DMS114 treated with DMSO at 0.1 percent for 48 hours (cell line): ENCODE measurements around the gene EZR.

Experiments used
- DNase-seq: peaks from one replicate; lab custom pipeline; 2025; ENCODE audit not compliant: unreplicated experiment; lab: John Stamatoyannopoulos, UW

The EZR gene

DNA sequence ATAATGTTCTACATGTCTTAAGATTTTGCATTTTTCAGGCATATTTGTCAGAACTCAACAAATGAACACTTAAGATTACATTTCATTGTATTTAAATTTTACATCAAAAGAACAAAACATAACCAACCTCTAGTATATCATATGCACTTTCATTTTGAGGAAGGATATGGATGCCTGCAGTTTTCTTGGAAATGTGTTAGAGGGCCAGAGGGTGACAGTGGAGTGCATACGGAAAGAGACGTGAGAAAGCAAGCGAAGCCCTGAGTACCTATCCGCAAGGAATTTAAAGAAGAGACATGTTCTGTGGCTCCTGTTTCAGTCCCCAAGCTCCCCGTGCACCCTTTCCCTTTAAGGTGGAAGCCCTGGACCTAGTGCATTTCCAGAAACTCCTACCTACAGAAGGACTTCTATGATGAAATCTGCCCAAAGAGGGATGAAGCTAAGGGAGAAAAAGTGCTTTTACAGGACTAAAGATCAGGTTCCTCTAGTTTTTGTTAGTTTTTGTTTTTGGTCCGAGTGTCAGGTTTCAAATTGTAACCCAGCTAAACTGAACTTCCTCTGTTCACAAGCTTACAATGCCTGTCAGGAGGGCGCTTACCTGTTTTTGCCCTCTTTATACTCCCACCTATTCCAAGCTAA is 38.8 kb downstream of the EZR start:
- no peak for DNase-seq

DNA sequence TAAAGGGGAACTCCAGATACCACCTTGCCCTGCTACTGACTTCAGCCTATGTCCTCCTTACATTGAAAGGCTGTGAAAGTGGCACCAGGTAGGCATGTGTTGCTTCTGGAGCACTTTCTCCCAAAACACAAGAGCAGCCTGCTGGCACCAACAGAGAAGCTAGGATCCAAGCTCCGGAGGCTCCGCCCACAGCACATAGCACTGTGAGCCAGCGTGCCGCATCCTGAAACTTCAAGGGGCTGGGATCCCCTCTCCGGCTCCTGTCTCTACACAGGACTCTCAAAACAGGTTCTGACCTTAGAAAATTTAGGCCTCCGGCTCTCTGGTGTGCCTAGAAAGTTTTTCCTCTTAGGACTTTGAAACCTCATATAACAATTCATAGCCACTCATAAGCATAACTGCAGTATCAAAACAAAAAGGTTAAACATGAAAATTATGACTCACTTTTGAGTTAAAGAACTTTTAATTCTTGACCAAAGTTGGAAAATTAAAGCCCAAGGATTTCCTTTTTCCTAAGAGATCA is 41.1 kb downstream of the EZR start:
- DNase-seq = no peak

DNA sequence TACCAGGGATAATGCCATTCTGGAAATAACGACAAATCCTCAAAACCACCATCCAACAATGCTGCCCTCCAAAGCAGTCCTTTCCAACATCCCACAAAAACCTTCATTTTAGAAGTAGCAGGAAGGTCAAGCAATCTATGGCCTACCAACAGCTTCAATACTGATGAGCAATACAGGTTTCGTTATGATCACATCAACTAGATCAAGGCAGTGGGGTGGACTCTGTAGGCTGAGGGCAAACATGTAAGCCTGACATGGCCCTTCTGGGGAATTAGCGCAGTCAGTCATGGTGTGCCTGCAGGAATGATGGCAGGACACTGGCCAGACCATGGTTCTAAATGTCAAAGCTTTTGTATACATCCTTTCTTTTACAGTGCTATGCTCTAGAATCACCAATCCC is 41.7 kb downstream of the EZR start:
- no peak for DNase-seq

DNA sequence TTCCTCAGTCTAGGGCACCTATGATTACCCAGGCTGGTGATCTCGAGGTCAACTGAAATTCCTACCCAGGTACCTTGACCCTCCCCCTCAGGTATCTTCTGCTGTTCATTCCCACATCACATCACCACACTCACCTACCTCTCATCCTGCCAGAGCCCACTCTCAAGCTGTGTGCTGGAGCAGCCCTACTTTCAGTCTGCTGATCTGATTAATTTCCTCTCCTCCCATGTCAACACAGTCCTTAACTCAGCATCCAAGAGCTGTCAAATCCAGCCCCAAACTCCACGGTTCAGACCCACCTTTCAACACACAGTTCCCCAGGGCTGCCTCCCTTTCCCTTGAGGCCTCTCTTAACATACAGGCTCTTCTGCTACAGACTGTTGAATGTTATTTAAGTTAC is 42.4 kb downstream of the EZR start:
- DNase-seq = no peak

DNA sequence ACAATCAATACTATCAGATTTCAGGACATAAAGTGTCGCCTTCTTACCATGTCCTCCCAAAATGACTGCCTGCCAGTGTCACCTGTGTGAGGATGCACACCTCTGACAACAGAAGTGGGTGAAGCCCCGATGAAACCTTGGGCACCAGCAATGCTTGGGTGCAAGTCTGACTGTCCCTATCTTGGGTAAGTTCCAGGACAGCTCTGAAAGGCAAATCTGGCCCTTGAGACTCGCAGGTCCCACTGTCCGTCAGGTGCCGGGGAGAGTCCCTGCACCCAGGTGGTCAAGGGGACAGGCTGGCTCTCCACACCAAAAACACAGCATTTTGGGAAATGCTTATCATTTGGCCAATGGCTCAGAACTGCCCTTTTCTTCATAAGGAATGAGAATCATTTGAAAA is 43.3 kb downstream of the EZR start:
- DNase-seq = no peak

DNA sequence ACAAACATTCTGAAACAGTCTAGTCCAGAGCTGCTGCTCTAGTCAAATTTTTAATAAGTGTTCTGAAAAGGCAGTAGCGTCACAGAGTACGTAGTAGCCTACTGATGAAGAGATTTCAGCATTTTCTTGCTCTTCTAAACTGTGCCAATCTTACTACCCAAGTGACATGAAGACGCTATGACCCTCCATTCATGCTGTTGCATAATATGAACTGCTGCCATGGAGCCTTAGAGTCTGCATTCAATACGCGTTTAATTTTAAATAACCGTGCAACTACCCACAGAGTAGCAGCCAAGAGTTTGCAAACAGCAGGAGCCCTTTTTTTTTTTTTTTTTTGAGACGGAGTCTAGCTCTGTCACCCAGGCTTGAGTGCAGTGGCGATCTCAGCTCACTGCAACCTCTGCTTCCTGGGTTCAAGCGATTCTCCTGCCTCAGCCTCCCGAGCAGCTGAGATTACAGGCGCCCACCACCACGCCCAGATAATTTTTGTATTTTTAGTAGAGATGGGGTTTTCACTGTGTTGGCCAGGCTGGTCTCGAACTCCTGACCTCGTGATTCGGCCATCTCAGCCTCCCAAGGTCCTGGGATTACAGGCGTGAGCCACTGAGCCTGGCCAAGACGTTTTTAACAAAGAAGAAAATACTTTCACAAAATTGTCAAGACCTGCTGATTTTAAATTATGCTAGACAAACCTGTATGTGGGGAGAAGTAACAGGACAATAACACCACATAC is 44.3 kb downstream of the EZR start:
- no peak for DNase-seq

DNA sequence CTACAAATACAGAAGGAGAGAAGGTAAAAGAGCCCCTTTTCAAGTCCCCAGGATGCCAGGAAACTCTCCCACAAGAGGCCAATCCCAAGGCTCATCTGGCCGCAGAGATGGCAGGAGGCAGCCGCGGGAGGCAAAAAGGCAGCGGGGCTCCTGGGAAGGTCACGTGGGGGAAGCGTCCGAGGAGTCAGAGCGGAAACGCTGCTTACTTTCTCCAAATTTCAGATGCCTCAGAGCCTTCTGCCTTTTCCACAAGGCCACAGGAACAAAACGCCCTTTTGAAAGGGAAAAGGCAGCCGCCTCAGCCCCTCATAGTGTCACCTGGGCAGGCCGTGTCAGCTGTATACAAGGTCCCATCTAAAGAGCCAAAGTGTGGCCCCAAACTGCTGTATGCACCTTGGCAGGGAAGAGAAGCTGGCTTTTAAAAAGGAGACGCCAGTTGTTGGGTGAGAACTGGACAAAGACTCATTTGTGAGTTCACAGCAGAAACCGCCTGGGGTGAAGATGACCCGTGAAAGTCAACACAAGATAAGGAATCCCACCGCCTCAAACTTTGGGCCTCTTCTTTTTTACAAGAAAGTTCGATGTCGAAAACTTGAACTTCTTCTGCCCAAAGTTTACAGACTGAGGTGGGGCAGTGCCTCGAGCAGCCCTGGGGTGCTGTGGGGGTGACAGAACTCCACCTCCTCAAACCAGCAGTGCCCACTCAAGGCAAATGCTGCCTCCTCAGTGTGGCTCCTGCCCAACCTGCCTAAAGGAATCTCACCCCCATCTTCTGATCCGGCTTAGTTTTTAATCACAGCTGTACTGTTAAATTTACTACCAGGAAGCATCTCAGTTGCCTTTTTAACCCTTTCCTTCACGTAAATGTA is 45.4 kb downstream of the EZR start:
- DNase-seq = no peak

DNA sequence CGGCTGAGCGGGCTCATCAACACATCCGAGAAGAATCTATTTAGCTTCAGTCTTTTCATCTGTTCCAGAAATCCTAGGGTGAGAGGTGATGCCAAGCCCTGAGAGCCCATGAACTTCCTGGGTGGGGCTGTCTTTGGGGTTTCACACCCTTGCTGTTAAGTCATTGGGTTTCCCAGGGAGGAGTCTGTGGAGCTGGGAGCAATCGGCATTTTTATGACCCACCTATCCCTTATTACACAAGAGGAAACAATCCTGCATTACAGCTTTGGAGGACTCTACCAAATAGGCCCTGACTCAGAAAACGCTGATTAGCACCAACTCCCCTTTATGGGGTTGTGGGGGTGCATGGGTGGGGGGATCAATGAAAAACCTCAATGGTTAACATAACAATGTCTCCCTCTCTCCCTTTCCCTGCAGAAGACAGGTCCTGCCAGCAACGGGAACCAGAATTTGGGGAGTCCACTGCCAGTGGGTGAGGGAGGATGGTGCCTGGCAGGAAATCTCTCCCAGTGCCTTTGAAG is 46.3 kb downstream of the EZR start:
- no peak for DNase-seq

DNA sequence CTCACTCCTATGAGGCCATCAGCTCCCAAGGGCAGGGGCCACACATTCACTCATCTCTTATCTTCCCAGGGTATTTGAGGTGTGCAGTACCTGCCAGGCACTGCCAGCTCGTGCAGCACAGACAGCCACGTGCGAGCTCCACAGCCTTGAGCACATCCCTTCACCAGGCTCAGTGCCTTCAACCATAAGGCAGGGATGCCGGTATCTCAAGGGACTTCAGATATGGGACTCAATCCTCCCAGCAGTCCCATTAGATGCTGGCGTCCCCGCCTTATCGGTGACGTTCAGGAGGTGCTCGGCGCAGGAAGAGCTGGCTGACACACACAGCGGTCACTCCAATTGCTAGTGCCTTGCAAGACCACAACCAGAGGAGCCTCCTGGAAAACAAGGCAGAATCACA is 47.0 kb downstream of the EZR start:
- no peak for DNase-seq

DNA sequence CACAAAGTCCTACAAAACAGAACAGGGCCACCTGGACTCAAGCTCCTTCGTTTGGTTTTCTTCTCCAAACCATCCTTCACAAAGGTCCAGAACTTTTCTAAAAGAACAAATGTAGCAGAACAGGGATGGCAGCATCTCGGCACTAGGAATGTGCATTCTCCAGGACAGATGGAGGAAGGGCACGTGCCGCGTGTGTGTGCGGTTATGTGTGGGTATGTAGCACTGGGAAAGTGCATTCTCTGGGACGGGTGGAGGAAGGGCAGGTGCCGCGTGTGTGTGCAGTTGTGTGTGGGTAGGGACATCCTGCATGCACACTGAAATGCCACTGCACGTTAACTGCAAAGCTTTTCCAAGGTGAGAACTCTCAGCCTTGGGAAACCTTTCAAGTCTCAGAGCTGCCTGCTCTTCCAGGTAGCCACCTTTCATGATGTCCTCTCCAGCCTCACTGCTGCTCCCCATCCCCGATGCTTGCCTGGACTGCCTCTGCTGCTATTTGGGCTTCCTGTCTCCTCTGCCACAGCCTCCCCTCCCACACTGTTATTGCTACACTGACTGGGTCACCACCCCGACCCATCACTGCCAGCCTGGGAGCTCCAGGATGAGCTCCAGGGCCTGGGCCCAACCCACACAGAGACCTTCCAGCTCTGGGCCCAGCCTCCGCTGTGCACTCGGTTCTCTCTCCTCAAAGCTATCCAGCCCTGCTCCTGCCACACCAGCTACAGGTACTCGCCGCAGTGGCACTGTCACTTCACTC is 47.6 kb downstream of the EZR start:
- no peak for DNase-seq

DNA sequence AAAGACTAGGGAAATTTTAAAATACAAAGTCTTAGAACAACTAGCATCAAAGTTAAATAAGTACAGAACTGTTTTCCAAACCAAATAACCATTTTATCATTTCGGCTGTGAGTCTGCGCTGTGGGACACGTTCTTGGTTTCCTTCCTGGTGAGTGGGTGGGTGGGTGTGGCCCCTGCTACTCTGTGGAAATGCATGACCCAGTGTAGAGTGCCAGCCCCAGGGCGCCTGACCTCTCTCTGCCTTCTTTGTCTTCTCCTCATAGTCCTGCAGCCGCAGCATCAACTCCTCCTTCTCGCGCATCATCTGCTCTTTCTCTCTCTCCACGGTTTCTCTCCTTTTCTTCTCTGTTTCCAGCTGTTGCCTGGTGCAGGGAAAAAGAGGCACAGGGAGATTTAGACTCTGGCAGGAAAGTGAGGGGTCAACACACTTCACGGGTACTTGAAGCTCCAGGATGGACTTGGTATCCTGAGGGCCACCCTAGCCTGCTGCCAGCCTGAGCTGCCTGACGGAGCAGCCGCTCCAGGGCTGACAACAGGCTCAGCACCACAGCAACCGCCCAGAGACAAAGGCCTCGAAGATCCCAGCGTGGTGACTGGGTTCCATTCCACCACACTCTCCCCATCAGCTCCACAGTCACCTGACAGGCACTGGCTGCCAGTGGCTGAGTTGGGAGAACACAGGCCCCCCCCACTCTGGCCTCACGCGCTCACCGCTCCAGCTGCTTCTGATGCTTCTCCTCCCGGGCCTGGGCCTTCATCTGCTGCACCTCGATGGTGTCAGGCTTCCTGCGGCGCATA is 48.4 kb downstream of the EZR start:
- DNase-seq = no peak

DNA sequence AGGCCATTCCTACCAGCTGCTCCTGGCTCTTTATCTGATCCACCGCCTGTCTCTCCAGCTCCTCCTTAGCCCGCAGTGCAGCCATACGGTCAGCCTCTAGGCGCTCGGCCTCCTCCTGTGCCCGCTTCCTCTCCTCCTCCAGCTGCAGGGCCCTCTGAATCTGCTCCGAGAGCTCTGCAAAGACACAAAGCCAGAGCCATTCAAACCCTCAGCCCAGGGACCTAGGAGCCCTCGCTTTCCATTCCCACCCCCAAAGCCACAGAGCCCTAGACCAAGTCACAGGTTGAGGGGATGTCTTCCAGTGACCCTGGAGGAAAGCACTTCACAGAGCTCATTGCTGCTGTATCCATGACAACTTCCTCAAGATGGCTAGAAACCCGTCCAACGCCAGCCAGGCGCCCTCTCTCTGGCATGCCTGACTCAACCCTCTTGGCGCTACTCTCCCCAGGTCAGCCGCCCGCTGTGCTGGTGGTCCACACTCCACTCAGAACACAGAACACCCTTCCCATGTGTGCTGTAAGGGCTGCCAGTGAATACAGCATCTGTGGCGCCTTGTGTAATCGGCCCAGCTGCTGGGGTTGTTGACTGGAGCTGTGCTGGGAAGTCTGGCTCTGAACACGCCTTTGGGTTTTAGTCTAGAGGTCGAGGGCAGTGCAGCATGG is 49.3 kb downstream of the EZR start:
- DNase-seq = no peak

DNA sequence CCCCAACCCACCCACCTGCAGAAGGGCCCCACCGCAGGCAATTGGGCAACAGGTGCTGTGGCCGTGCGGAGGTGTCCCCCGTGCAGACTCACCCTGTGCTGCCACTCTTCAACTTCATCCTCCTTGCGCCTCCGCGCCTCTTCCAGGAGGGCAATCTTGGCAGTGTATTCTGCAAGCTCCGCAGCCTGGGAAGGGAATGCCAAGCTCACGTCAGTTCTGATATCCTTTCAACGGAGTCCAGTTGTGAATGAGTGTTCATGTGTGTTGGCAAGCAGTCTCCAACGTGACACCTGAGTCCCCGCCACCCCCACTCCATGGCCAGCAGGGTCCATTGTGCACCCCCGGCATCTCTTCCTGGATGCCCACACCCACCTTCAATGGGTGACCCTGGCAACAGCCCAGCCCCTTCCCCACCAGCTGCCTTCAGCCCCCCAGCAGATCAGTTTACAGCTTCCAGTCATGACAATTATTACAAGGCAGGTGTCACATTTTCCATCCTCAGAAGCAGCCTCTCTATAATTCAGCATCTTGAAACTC is 49.9 kb downstream of the EZR start:
- no peak for DNase-seq

DNA sequence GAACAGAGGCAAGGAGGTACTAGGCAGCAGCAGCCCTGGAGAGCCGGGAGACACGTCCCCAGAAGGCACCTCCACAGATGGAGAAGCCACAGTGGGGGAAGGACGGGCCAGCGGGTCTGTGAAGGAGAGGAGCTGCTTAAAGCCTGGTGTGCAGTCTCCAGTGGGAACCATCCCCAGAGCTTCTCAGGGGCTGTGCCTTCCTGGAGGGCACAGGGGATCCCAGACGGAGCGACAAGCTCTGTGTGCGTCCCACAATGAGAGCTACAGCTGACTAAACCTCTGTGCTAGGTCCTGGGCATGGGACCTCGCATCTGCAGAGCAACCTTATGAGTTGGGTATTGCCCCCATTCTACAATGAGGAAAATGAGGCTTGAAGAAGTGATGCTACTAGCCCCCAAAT is 50.7 kb downstream of the EZR start:
- no peak for DNase-seq

DNA sequence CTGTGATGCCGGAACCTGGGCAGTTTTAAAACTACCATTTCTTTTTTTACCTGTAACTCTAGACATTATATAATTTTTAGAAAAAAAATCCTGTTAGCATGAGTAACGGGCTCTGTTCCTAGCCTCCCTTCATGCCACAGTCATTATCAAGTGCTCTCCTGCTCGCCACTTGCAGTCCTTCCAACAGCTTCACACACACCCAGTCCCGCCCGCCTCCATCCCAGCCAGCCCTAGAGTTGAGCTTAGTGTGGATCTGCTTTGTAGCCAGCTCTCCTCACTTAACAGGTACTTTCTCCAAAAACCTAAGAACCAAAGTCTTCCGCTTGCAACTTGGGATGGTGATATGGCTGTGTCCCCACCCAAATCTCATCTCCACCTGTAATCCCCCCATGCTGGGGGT is 51.5 kb downstream of the EZR start:
- DNase-seq = no peak

DNA sequence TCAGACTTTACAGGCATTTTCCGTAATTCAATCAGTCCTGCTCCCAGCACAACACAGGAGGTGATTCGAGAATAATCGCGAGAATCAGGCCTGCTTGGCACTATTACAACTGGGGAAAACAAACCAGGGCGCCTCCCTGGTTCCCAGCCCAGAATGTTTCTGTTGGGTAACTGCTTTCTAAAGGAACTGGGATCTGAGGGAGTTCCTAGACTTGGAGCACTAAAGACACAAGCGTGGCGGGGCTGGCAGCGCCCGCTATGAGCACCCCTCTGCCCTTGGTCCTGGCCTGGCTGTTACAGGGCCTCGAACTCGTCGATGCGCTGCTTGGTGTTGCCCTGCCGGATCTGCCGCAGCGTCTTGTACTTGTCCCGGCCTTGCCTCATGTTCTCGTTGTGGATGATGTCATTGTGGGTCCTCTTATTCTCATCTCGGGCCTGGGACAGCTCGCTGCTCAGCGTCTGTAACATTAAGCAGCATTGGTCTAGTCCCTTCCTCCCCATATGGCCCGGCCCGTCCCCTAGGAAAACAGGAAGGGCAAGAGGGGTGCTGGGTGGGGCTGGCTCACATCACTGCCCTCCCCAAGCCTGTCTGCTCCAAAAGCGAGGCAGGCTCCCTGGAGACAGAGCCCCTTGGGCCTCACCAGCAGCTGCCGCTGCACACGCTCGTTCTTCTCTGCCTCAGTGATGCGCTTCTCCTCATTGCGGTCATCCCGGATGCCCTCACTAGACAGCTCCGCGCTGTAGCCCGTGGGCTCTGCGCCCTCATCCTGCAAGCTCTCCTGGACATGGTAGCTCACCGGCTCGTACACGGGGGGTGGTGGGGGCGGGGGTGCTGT is 52.3 kb downstream of the EZR start:
- DNase-seq = no peak

DNA sequence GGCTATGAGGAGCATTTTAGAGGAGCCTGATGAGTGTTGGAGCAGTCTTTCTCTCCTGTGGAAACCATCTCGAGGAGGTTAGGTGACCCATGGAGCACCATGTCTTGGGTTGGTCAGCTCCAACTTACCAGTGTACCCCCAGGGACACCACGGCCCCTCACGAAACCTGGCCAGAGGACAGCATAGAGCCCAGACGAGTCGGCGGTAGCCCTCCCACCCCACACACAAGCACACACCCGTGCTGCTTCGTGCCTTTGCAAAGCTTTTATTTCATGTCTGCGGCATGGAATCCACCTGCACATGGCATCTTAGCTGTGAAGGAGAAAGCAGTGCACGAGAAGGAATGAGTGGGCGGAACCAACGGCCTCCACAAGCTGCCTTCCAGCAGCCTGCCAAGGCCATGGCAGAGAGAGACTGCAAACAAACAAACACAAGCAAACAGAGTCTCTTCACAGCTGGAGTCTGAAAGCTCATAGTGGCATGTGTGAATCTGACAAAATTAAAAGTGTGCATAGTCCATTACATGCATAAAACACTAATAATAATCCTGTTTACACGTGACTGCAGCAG is 53.6 kb downstream of the EZR start:
- no peak for DNase-seq

DNA sequence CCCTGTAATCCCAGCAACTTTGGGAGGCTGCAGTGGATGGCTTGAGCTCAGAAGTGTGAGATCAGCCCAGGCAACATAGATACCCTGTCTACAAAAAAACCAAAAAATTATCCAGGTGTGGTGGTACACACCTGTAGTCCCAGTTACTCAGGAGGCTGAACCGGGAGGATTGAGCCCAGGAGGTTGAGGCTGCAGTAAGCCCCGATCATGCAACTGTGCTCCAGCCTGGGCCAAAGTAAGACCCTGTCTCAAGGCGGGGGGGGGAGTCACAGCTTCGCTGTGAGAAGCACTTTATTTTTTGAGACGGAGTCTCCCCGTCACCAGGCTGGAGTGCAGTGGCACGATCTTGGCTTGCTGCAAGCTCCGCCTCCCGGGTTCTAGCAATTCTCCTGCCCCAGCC is 54.2 kb downstream of the EZR start:
- DNase-seq = no peak
